Sigmoid colon (tissue), 7 donors: Measurements from ENCODE around the gene SWSAP1. TPM values are rescaled to one million over a fixed set of nuclear protein-coding genes. Genes with fewer than 3 reads are reported as not detected.

Experiments used
- DNase-seq: peaks from one replicate; pipeline ENCODE4 v3.0.0-alpha.2; 2019
- H3K27ac ChIP-seq, 4 donors: fragments of 200-600 bp; sonication (generic); one replicate each; pipeline ENCODE4 v1.5.1; 2016 to 2019; ENCODE audit warnings: mild to moderate bottlenecking in 1 of 4
- H3K27me3 ChIP-seq, 3 donors: fragments of 200-600 bp; sonication (generic); one replicate each; pipeline ENCODE4 v1.5.1; 2019; ENCODE audit warnings: mild to moderate bottlenecking in 1 of 3
- H3K36me3 ChIP-seq, 4 donors: fragments of 200-600 bp; sonication (generic); one replicate each; pipeline ENCODE4 v1.5.1; 2016 to 2019
- H3K4me1 ChIP-seq, 4 donors: fragments of 200-600 bp; sonication (generic); one replicate each; pipeline ENCODE4 v1.5.1; 2017 to 2019
- H3K4me3 ChIP-seq, 4 donors: fragments of 200-600 bp; sonication (generic); one replicate each; pipeline ENCODE4 v1.5.1; 2017 to 2019; ENCODE audit warnings: mild to moderate bottlenecking in 2 of 4, moderate library complexity in 1 of 4
- H3K9me3 ChIP-seq, 4 donors: fragments of 200-600 bp in 3 of 4; sonication (generic) in 3 of 4; one replicate each; pipeline versions ENCODE4 v1.5.1 to v1.6.1; 2013 to 2019
- CTCF ChIP-seq, 4 experiments: fragments of 450-650 bp in 3 of 4; fragments of 200-600 bp in 1 of 4; IDR thresholded peaks; one replicate each; pipeline ENCODE4 v1.5.1; 2016 to 2019; ENCODE audit warnings: antibody characterized with exemption in 4 of 4, mild to moderate bottlenecking in 3 of 4, moderate library complexity in 2 of 4
- EP300 ChIP-seq, 4 donors: sonication (generic); formaldehyde crosslinking; IDR thresholded peaks; one replicate each; pipeline ENCODE4 v1.6.1; 2017; ENCODE audit warnings: antibody characterized with exemption in 4 of 4
- POLR2A ChIP-seq, 2 donors: fragments of 450-650 bp; IDR thresholded peaks; one replicate each; pipeline ENCODE4 v1.6.1; 2016; ENCODE audit warnings: antibody characterized with exemption in 2 of 2, mild to moderate bottlenecking in 2 of 2, moderate library complexity in 2 of 2
- POLR2AphosphoS5 ChIP-seq, 4 donors: sonication (generic); formaldehyde crosslinking; IDR thresholded peaks; one replicate each; pipeline ENCODE4 v1.6.1; 2017; ENCODE audit warnings: antibody characterized with exemption in 4 of 4
- WGBS, 2 donors: extraction: QIAGEN DNeasy Blood & Tissue Kit; methylation state at CpG; one replicate each; pipeline ENCODE4 v1.1.7; 2013; 5-methylcytosine and 5-hydroxymethylcytosine counted together
- intact Hi-C: fragments of 100-400 bp; cut with DNase I; formaldehyde crosslinking; loops from one replicate; pipeline ENCODE4 v1.15.1; 2023
- polyA plus RNA-seq, 3 donors: library from polyadenylated mRNA; stranded (reverse); fragments of 200-250 nt; gene quantifications; one replicate each; pipeline ENCODE4 v1.2.3, GENCODE V29; 2013
- total RNA-seq, 4 donors: library from RNA; depleted of rRNA; stranded (reverse); fragments of >200 nt; gene quantifications; one replicate each; pipeline ENCODE4 v1.1.0, GENCODE V29; 2016
- donor health status: healthy with polysubstance abuse.
- donor health status: Bipolar disorder and iron deficiency.
- donor health status: healthy.

Gene SWSAP1
- total and polyA plus RNA-seq, 7 donors: 0.71 to 4.3 (median 1.8) TPM

GRCh38 chr19:11363881-11364280 lies 10.6 kb upstream of the SWSAP1 start:
- no peak overlapping the region for H3K4me3 ChIP-seq
- no peaks in the 10 kb centered on the region for H3K9me3 ChIP-seq
- H3K4me1 ChIP-seq: no peaks in the 10 kb centered on the region
- H3K36me3 ChIP-seq: peaks cover 7 to 76% (median 25%) of the 10 kb centered on the region in 4 donors
- TF ChIP-seq EP300 (IDR thresholded peaks at IDR 0.05): no peak
- no peak for TF ChIP-seq POLR2A (IDR thresholded peaks at IDR 0.05)
- TF ChIP-seq CTCF (IDR thresholded peaks at IDR 0.05): no peak
- no peak for TF ChIP-seq POLR2AphosphoS5 (IDR thresholded peaks at IDR 0.05)
- WGBS, 2 donors: 93 to 94% methylated on average over 10 of the region's 10 CpGs
- intact Hi-C loops: no loop called here
- no peak overlapping the region for H3K27ac ChIP-seq
- H3K27me3 ChIP-seq: no peaks in the 10 kb centered on the region
- no peak for DNase-seq

GRCh38 chr19:11364296-11364904 lies 10.1 kb upstream of the SWSAP1 start:
- Histone ChIP-seq H3K27ac (no peak overlapping the region), H3K4me1 (no peaks in the 10 kb centered on the region), H3K4me3 (no peak overlapping the region), H3K27me3 (no peaks in the 10 kb centered on the region), H3K9me3 (no peaks in the 10 kb centered on the region), H3K36me3 (peaks cover 7 to 71% (median 24%) of the 10 kb centered on the region in 4 donors)
- WGBS, 2 donors: 91 to 95% methylated on average over 28 of the region's 28 CpGs
- DNase-seq: no peak
- no peak for TF ChIP-seq POLR2A (IDR thresholded peaks at IDR 0.05)
- TF ChIP-seq POLR2AphosphoS5 (IDR thresholded peaks at IDR 0.05): no peak
- TF ChIP-seq EP300 (IDR thresholded peaks at IDR 0.05): no peak
- no peak for TF ChIP-seq CTCF (IDR thresholded peaks at IDR 0.05)
- intact Hi-C loops: no loop called here

- H3K27me3 ChIP-seq: no peaks in the 10 kb centered on the region
- no peak for DNase-seq
Observed at GRCh38 chr19:11364935-11365334, 9.5 kb upstream of the SWSAP1 start.

GRCh38 chr19:11365557-11366117 lies 8.8 kb upstream of the SWSAP1 start:
- H3K9me3 ChIP-seq: no peaks in the 10 kb centered on the region
- H3K4me3 ChIP-seq: no peak overlapping the region
- no peaks in the 10 kb centered on the region for H3K4me1 ChIP-seq
- intact Hi-C loops: no loop called here
- no peaks in the 10 kb centered on the region for H3K27me3 ChIP-seq
- H3K27ac ChIP-seq: no peak overlapping the region
- TF ChIP-seq EP300 (IDR thresholded peaks at IDR 0.05) (no peak), POLR2AphosphoS5 (IDR thresholded peaks at IDR 0.05) (no peak), CTCF (IDR thresholded peaks at IDR 0.05) (no peak), POLR2A (IDR thresholded peaks at IDR 0.05) (no peak)
- peaks cover 3 to 58% (median 19%) of the 10 kb centered on the region in 4 donors for H3K36me3 ChIP-seq
- DNase-seq: no peak
- 84% methylated on average over 7 of the region's 7 CpGs for WGBS, 2 donors

More at GRCh38 chr19:11364935-11365334, 9.5 kb upstream of the SWSAP1 start:
- Histone ChIP-seq H3K27ac (no peak overlapping the region), H3K36me3 (peaks cover 3 to 65% (median 22%) of the 10 kb centered on the region in 4 donors), H3K4me3 (no peak overlapping the region), H3K9me3 (no peaks in the 10 kb centered on the region), H3K4me1 (no peaks in the 10 kb centered on the region)
- WGBS, 2 donors: 80 to 81% methylated on average over 5 of the region's 5 CpGs
- TF ChIP-seq POLR2AphosphoS5 (IDR thresholded peaks at IDR 0.05) (no peak), CTCF (IDR thresholded peaks at IDR 0.05) (no peak), POLR2A (IDR thresholded peaks at IDR 0.05) (no peak), EP300 (IDR thresholded peaks at IDR 0.05) (no peak)
- intact Hi-C loops: no loop called here
